Stimulated activated CD4-positive, alpha-beta T cell treated with anti-CD3 and anti-CD28 coated beads, TNF-alpha, amount 100 ng/mL, for 24 hours (primary cell): ENCODE results near the gene TSPYL2.

Experiments used
- DNase-seq, 3 experiments: peaks; one replicate each; pipeline ENCODE4 v3.0.0-alpha.2; 2020; ENCODE audit warnings: low read depth in 3 of 3

The TSPYL2 gene

DNA sequence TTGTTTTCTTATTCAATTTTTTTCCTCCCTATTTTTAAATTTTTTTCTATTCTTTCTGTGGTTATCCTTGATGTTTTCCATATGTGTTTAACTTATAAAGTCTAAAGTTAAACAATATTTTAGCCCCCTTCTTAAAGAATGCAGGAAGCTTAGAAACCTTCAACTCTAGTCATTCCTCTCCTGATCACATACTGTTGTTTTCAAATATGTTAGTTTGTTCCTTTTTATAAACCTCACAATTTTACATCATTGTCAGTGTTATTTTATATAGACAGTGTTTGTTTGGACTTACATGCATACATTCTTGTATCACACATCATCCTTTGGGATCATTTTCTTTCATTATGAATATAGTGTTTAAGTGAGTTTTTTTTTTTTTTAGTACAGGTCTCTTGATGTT is 43.3 kb downstream of the TSPYL2 start:
- DNase-seq, result no peak

DNA sequence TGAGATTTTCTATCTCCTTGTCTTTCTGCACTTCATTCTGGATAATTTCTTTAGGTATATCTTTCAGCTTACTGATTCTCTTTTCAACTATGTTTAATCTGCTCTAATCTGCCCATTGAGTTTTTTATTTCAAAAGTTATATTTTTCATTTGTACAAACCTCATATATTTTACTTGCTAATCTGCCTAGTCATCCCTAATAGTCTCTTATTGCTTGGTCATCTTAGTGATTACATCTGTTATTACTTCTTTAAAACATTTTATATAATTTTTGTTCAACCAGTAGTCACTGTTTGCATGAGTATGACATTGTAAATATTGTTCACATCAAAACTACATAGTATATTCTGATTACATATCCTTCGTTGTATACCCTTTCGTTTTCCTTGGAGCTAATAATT is 44.2 kb downstream of the TSPYL2 start:
- DNase-seq, result no peak

DNA sequence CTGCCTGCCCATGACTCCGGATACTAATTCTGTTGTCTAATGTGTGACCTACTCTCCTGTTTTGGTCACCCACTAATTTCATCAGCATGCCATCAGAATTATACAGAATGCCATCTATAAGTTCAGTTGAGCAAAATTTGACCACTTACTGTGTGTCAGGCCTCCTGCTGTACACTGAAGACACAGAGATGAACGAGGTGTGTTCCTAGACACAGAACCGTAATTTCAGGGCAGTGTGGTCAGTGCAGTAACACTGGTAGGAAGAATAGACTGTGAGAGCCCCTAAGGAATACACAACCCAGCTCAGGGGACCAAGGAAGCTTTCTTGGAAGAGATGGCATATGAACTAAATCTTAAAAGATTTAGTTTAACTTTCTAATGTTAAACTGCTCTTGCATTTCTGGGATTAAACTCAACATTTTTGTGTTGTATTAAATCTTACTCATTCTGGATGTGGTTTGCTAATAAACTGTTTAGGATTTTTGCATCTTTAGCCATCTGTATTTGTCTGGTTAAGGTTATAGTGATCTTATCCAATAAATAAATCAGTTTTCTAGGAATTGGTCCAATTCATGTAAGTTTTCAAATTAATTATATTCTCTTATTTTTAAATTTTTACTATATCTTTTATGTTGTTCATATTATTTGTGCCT is 46.1 kb downstream of the TSPYL2 start:
- no peak for DNase-seq

DNA sequence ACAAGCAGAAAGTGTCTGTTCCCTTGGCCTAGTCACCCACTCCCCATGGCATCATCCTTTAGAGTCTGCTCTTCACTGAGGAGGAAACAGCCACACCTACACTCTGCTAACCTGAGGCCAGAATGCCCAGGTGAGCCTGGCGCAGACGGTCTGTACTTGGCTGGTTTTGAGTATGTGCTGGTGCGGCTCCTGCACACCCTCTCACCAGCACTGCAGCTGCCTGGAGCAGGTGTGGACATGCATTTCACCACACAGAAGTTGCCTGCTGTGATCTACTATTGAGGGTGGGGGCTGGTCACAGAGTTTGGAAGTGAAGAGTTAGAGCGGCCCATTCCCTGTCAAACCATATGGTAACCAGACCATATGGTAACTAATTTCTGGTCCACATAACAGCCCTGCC is 51.2 kb downstream of the TSPYL2 start:
- DNase-seq, result no peak

DNA sequence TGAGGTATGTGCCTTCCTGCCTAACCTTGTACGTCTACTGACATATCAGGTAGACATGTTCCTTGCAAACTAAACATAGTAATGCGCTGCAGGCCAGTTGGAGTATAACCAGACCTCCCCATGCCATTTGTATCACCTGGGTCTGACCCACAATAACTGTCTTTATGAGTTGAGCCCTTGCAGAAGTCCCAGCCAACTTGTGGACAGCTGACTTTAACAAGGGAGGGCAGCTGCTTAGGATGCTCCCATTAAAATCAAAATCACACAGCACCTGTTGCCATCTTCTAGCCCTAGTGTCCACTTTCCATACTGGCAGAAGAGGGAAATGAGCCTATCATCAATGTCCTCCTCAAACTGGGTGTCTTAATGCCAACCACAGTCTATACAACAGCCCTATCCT is 53.4 kb downstream of the TSPYL2 start:
- no peak for DNase-seq
